Naive thymus-derived CD4-positive, alpha-beta T cell (primary cell): ENCODE data around the gene LARGE1. TPM values are rescaled to one million over a fixed set of nuclear protein-coding genes. Genes with fewer than 3 reads are reported as not detected.

Source experiments
- ATAC-seq: fragments of 150-1000 bp; cut with Tn5 transposase; 2 replicates; pipeline ENCODE4 v1.10.0; 2021; ENCODE audit warnings: mild to moderate bottlenecking, moderate library complexity
- CTCF ChIA-PET: fragments of 350-600 bp; sonication (Branson Sonifier 250); formaldehyde crosslinking; loops from one replicate; lab custom pipeline; 2021; ENCODE audit warnings: antibody characterized with exemption; lab: Charles Lee
- POLR2A ChIA-PET: fragments of 350-600 bp; sonication (Branson Sonifier 250); formaldehyde crosslinking; loops from one replicate; lab custom pipeline; 2021; ENCODE audit warnings: antibody characterized with exemption, inconsistent platforms; lab: Charles Lee
- DNase-seq, 9 donors: peaks; one replicate each; pipeline versions ENCODE4 v3.0.0 to v3.0.0-alpha.2; 2020 to 2022; ENCODE audit warnings: mixed read lengths in 1 of 9
- H3K27ac ChIP-seq: one replicate; pipeline ENCODE4 v1.7.0; 2013; ENCODE audit warnings: mild to moderate bottlenecking, low read depth, low read length, moderate library complexity
- H3K27me3 ChIP-seq, 2 donors: one replicate each; pipeline ENCODE4 v1.7.0; 2013; ENCODE audit warnings: low read length in 2 of 2, mild to moderate bottlenecking in 2 of 2, moderate library complexity in 2 of 2; ENCODE audit not compliant: control insufficient read depth in 2 of 2, insufficient read depth in 2 of 2
- H3K36me3 ChIP-seq, 3 experiments: 1 replicate in 2 of 3; 2 replicates in 1 of 3; pipeline ENCODE4 v1.7.0; 2013; ENCODE audit warnings: low read length in 3 of 3, mild to moderate bottlenecking in 3 of 3, moderate library complexity in 1 of 3; ENCODE audit not compliant: insufficient read depth in 3 of 3, control insufficient read depth in 2 of 3
- H3K4me1 ChIP-seq, 2 donors: one replicate each; pipeline ENCODE4 v1.7.0; 2013; ENCODE audit warnings: low read length in 2 of 2, mild to moderate bottlenecking in 2 of 2, moderate library complexity in 1 of 2; ENCODE audit not compliant: control insufficient read depth in 2 of 2, insufficient read depth in 2 of 2
- H3K4me3 ChIP-seq: 2 replicates; pipeline ENCODE4 v1.7.0; 2013; ENCODE audit warnings: mild to moderate bottlenecking, low read length
- H3K9me3 ChIP-seq, 3 experiments: 1 replicate in 2 of 3; 2 replicates in 1 of 3; pipeline ENCODE4 v1.7.0; 2013; ENCODE audit warnings: low read length in 3 of 3; ENCODE audit not compliant: control insufficient read depth in 2 of 3
- H3K27ac Mint-ChIP-seq, 9 donors: one replicate each; pipeline ENCODE4 v1.8.0; 2020 to 2022; ENCODE audit warnings: mixed read lengths in 9 of 9, mild to moderate bottlenecking in 8 of 9, moderate library complexity in 5 of 9, inconsistent platforms in 2 of 9
- H3K27me3 Mint-ChIP-seq, 5 donors: one replicate each; pipeline ENCODE4 v1.8.0; 2021 to 2022; ENCODE audit warnings: mixed read lengths in 5 of 5, mild to moderate bottlenecking in 1 of 5
- H3K36me3 Mint-ChIP-seq, 5 donors: one replicate each; pipeline ENCODE4 v1.8.0; 2020 to 2022; ENCODE audit warnings: mixed read lengths in 5 of 5, mild to moderate bottlenecking in 3 of 5, inconsistent platforms in 1 of 5
- H3K4me1 Mint-ChIP-seq, 7 donors: one replicate each; pipeline ENCODE4 v1.8.0; 2020 to 2022; ENCODE audit warnings: mixed read lengths in 7 of 7, mild to moderate bottlenecking in 3 of 7, inconsistent platforms in 1 of 7
- H3K4me3 Mint-ChIP-seq, 10 donors: one replicate each; pipeline ENCODE4 v1.8.0; 2020 to 2022; ENCODE audit warnings: mild to moderate bottlenecking in 10 of 10, mixed read lengths in 10 of 10, moderate library complexity in 6 of 10, inconsistent platforms in 2 of 10
- H3K9me3 Mint-ChIP-seq, 11 donors: one replicate each; pipeline ENCODE4 v1.8.0; 2020 to 2022; ENCODE audit warnings: mixed read lengths in 11 of 11, mild to moderate bottlenecking in 4 of 11, inconsistent platforms in 1 of 11, moderate library complexity in 1 of 11
- intact Hi-C, 2 donors: fragments of 100-400 bp; cut with micrococcal nuclease; formaldehyde crosslinking; loops; one replicate each; pipeline ENCODE4 v1.15.1; 2023
- polyA plus RNA-seq, 2 donors: library from polyadenylated mRNA; unstranded; fragments of 300-500 nt; fragmentation: Illumina TruSeq; gene quantifications; one replicate each; pipeline ENCODE4 v1.2.3, GENCODE V29; 2021
- total RNA-seq, 6 experiments: library from RNA in 5 of 6; stranded (reverse) in 5 of 6; gene quantifications; 1 replicate in 5 of 6; 2 replicates in 1 of 6; pipeline ENCODE4 v1.2.3 and lab custom pipeline; 2021 to 2026

LARGE1 gene
- total and polyA plus RNA-seq, 7 experiments from 2014 or later, result 2.3 to 4.8 (median 3.0) TPM; not detected in 3

- Mint-ChIP-seq H3K9me3 (peaks cover 0 to 6% (median 0%) of the 10 kb centered on the region in 11 donors), H3K36me3 (no peaks in the 10 kb centered on the region), H3K4me3 (no peak overlapping the region), H3K4me1 (no peaks in the 10 kb centered on the region), H3K27me3 (peaks cover 0 to 4% (median under 1%) of the 10 kb centered on the region in 5 donors), H3K27ac (no peak overlapping the region)
- Histone ChIP-seq H3K36me3 (no peaks in the 10 kb centered on the region), H3K9me3 (no peaks in the 10 kb centered on the region), H3K4me3 (no peak overlapping the region), H3K27me3 (no peaks in the 10 kb centered on the region), H3K4me1 (no peaks in the 10 kb centered on the region), H3K27ac (no peak overlapping the region)
- ChIA-PET POLR2A (no interaction called here), CTCF (no interaction called here)
- no peak for DNase-seq
- intact Hi-C loops, result no loop called here
- no peak for ATAC-seq
Measured at GRCh38 chr22:33326540-33327295, 593.6 kb downstream of the LARGE1 start.

- Histone ChIP-seq H3K36me3 (no peaks in the 10 kb centered on the region), H3K9me3 (no peaks in the 10 kb centered on the region), H3K4me3 (no peak overlapping the region), H3K4me1 (no peaks in the 10 kb centered on the region), H3K27ac (no peak overlapping the region), H3K27me3 (no peaks in the 10 kb centered on the region)
- ChIA-PET POLR2A (no interaction called here), CTCF (no interaction called here)
- Mint-ChIP-seq H3K27me3 (peaks cover 0 to 4% (median 0%) of the 10 kb centered on the region in 5 donors), H3K9me3 (peaks cover 0 to 6% (median 0%) of the 10 kb centered on the region in 11 donors), H3K27ac (no peak overlapping the region), H3K4me3 (no peak overlapping the region), H3K36me3 (no peaks in the 10 kb centered on the region), H3K4me1 (peaks cover 0 to 2% (median 0%) of the 10 kb centered on the region in 7 donors)
- intact Hi-C loops, result no loop called here
- DNase-seq (no peak), ATAC-seq (no peak)
Measured at GRCh38 chr22:33325232-33326004, 594.9 kb downstream of the LARGE1 start.

- no peak overlapping the region for H3K4me3 ChIP-seq
- ChIA-PET CTCF (no interaction called here), POLR2A (no interaction called here)
- DNase-seq, result no peak
- H3K9me3 Mint-ChIP-seq, result peaks cover 0 to 6% (median 0%) of the 10 kb centered on the region in 11 donors
- H3K4me1 Mint-ChIP-seq, result peaks cover 0 to 2% (median 0%) of the 10 kb centered on the region in 7 donors
- no peaks in the 10 kb centered on the region for H3K36me3 Mint-ChIP-seq
- H3K27ac ChIP-seq, result no peak overlapping the region
- H3K27ac Mint-ChIP-seq, result no peak overlapping the region
- H3K36me3 ChIP-seq, result no peaks in the 10 kb centered on the region
- no peaks in the 10 kb centered on the region for H3K27me3 ChIP-seq
- no peaks in the 10 kb centered on the region for H3K4me1 ChIP-seq
- H3K4me3 Mint-ChIP-seq, result no peak overlapping the region
- peaks cover 0 to 7% (median 0%) of the 10 kb centered on the region in 5 donors for H3K27me3 Mint-ChIP-seq
- no peak for ATAC-seq
- intact Hi-C loops, result no loop called here
- no peaks in the 10 kb centered on the region for H3K9me3 ChIP-seq
Measured at GRCh38 chr22:33324228-33324627, 596.0 kb downstream of the LARGE1 start.

DNA sequence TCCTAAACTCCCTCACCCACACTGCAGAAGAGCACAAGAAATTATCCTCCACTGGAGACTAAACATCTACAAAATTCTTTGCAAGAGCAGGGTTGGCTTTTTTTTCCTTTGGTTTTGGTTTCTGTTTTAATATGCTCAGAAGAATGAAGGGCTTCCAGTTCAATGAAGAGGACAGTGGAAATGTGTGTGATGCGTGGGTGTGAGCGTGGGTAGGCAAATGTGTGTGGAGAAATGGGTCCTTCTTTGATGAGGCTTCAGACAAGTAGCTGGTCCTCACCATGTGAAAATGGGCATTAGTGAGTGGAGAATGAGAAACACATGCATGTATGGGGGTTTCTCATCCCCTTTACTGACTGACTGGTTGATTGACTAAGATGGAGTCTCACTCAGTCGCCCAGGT, 598.8 kb downstream of the LARGE1 start:
- no peak overlapping the region for H3K4me3 ChIP-seq
- ChIA-PET CTCF (no interaction called here), POLR2A (no interaction called here)
- DNase-seq (no peak), ATAC-seq (no peak)
- intact Hi-C loops, result no loop called here
- H3K4me3 Mint-ChIP-seq, result no peak overlapping the region
- peaks cover 0 to 2% (median 0%) of the 10 kb centered on the region in 7 donors for H3K4me1 Mint-ChIP-seq
- no peak overlapping the region for H3K27ac Mint-ChIP-seq
- no peaks in the 10 kb centered on the region for H3K36me3 ChIP-seq
- H3K27ac ChIP-seq, result no peak overlapping the region
- no peaks in the 10 kb centered on the region for H3K9me3 ChIP-seq
- H3K27me3 Mint-ChIP-seq, result peaks cover 0 to 7% (median 0%) of the 10 kb centered on the region in 5 donors
- no peaks in the 10 kb centered on the region for H3K36me3 Mint-ChIP-seq
- no peaks in the 10 kb centered on the region for H3K27me3 ChIP-seq
- no peaks in the 10 kb centered on the region for H3K4me1 ChIP-seq
- H3K9me3 Mint-ChIP-seq, result peaks cover 0 to 3% (median 0%) of the 10 kb centered on the region in 11 donors

- POLR2A ChIA-PET, result no interaction called here
- H3K4me3 ChIP-seq, result no peak overlapping the region
Measured at GRCh38 chr22:33315954-33316353, 604.3 kb downstream of the LARGE1 start.

DNA sequence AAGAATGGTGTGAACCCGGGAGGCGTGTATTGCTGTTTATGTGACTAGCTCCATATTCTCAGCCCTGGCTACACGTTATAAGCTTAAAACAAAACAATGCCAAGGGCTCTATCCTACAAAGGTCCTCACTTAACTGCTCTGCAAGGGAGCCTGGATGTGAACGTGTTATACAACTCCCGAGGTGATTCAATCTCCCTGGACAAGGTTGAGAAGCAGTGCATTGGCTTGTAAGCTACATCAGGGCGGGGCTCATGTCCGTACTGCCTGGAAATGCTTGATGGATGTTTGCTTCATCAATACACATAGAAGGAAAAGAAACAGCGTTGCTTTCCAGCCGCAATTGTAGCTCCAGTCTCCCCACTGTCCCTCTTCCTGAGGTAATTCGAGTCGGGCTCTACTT, 605.2 kb downstream of the LARGE1 start:
- DNase-seq (no peak), ATAC-seq (no peak)
- Histone ChIP-seq H3K4me3 (no peak overlapping the region), H3K9me3 (no peaks in the 10 kb centered on the region), H3K27me3 (no peaks in the 10 kb centered on the region), H3K27ac (no peak overlapping the region), H3K4me1 (no peaks in the 10 kb centered on the region), H3K36me3 (no peaks in the 10 kb centered on the region)
- Mint-ChIP-seq H3K27me3 (peaks cover 0 to 3% (median 0%) of the 10 kb centered on the region in 5 donors), H3K9me3 (peaks cover 0 to 3% (median 0%) of the 10 kb centered on the region in 11 donors), H3K4me1 (peaks cover 0 to 3% (median 0%) of the 10 kb centered on the region in 7 donors), H3K4me3 (no peak overlapping the region), H3K36me3 (no peaks in the 10 kb centered on the region), H3K27ac (no peak overlapping the region)
- ChIA-PET CTCF (no interaction called here), POLR2A (no interaction called here)
- intact Hi-C loops, result no loop called here

More at GRCh38 chr22:33315954-33316353, 604.3 kb downstream of the LARGE1 start:
- DNase-seq, result no peak
- CTCF ChIA-PET, result no interaction called here
- Mint-ChIP-seq H3K9me3 (peaks cover 0 to 3% (median 0%) of the 10 kb centered on the region in 11 donors), H3K27ac (no peak overlapping the region), H3K4me3 (no peak overlapping the region), H3K27me3 (peaks cover 0 to 7% (median 0%) of the 10 kb centered on the region in 5 donors), H3K36me3 (no peaks in the 10 kb centered on the region), H3K4me1 (peaks cover 0 to 3% (median 0%) of the 10 kb centered on the region in 7 donors)
- no peaks in the 10 kb centered on the region for H3K36me3 ChIP-seq
- H3K9me3 ChIP-seq, result no peaks in the 10 kb centered on the region
- H3K4me1 ChIP-seq, result no peaks in the 10 kb centered on the region
- intact Hi-C loops, result no loop called here
- H3K27me3 ChIP-seq, result no peaks in the 10 kb centered on the region
- no peak for ATAC-seq
- H3K27ac ChIP-seq, result no peak overlapping the region
